BJ (cell line): ENCODE data around the gene SMS. TPM values are rescaled to one million over a fixed set of nuclear protein-coding genes. Genes with fewer than 3 reads are reported as not detected.
"Not testable (repeated sequence)": the region's sequence is repeated elsewhere in the genome, so short reads cannot be mapped to it uniquely, and the experiment has no call there.

ENCODE experiments used
- CTCF ChIA-PET: fragments of 350-600 bp; formaldehyde crosslinking; extraction: SDS; loops from one replicate; lab custom pipeline; 2021; ENCODE audit warnings: antibody characterized with exemption, inconsistent platforms; lab: Yijun Ruan, JAX
- POLR2A ChIA-PET: fragments of 300-600 bp; sonication (Branson Sonifier 250); formaldehyde crosslinking; extraction: SDS; loops from one replicate; lab custom pipeline; 2021; ENCODE audit warnings: antibody characterized with exemption; lab: Charles Lee
- DNase-seq: peaks from one replicate; pipeline ENCODE4 v3.0.0-alpha.2; 2011; ENCODE audit warnings: low read depth
- H3K27me3 ChIP-seq: 2 replicates; pipeline ENCODE4 v1.6.0; 2011; ENCODE audit warnings: low read length; ENCODE audit not compliant: control insufficient read depth, insufficient read depth
- H3K36me3 ChIP-seq: 2 replicates; pipeline ENCODE4 v1.5.1; 2011; ENCODE audit warnings: low read length; ENCODE audit not compliant: control insufficient read depth, insufficient read depth
- H3K4me3 ChIP-seq: 2 replicates; pipeline ENCODE4 v1.5.1; 2011; ENCODE audit warnings: low read depth, mild to moderate bottlenecking, control low read depth, low read length
- polyA plus RNA-seq: library from polyadenylated mRNA; depleted of rRNA; stranded (reverse); fragments of >200 nt; gene quantifications from 2 replicates; pipeline ENCODE4 v1.2.3, GENCODE V29; 2011
- TF ChIP-seq, protein P1 (sequence below): IDR thresholded peaks from 2 replicates; pipeline ENCODE4 v1.5.1; 2011; ENCODE audit warnings: low read depth, mild to moderate bottlenecking, control low read depth, inconsistent platforms, low read length, moderate library complexity; ENCODE audit not compliant: insufficient read depth

The SMS gene
- polyA plus RNA-seq, 1 experiment: 26.0 TPM

GRCh38 chrX:21948897-21949578 lies 8.5 kb downstream of the SMS start:
- POLR2A ChIA-PET: no interaction called here

DNA sequence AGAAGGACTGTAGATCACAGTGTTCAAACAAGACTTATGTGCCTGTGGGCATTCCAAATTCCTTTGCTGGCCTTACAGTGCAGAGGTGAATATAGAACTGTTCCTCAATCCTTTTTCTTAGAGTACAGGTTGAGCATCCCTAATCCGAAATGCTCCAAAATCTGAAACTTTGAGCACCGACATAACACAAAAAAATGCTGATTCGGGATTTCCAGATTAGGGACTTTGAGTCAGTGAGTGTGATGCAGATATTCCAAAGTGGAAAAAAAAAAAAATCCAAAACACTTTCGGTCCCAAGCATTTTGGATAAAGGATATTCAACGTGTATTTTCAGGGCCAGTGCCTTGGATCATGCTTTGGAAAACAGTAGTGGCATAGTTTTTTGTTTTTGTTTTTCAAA lies 9.2 kb downstream of the SMS start:
- no peak overlapping the region for H3K4me3 ChIP-seq
- ChIA-PET POLR2A (no interaction called here), CTCF (interaction anchor here (0.6 kb wide), 1 partner anchor 1331 kb away, joined by 3 read pairs; no protein-coding TSS in a partner anchor)
- TF ChIP-seq, protein P1, sequence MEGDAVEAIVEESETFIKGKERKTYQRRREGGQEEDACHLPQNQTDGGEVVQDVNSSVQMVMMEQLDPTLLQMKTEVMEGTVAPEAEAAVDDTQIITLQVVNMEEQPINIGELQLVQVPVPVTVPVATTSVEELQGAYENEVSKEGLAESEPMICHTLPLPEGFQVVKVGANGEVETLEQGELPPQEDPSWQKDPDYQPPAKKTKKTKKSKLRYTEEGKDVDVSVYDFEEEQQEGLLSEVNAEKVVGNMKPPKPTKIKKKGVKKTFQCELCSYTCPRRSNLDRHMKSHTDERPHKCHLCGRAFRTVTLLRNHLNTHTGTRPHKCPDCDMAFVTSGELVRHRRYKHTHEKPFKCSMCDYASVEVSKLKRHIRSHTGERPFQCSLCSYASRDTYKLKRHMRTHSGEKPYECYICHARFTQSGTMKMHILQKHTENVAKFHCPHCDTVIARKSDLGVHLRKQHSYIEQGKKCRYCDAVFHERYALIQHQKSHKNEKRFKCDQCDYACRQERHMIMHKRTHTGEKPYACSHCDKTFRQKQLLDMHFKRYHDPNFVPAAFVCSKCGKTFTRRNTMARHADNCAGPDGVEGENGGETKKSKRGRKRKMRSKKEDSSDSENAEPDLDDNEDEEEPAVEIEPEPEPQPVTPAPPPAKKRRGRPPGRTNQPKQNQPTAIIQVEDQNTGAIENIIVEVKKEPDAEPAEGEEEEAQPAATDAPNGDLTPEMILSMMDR: no peak
- H3K36me3 ChIP-seq: no peaks in the 10 kb centered on the region
- no peak for DNase-seq
- no peaks in the 10 kb centered on the region for H3K27me3 ChIP-seq

More at GRCh38 chrX:21948897-21949578, 8.5 kb downstream of the SMS start:
- DNase-seq: no peak
- TF ChIP-seq, protein P1: no peak
- Histone ChIP-seq H3K27me3 (no peaks in the 10 kb centered on the region), H3K36me3 (no peaks in the 10 kb centered on the region), H3K4me3 (no peak overlapping the region)
- CTCF ChIA-PET: no interaction called here

DNA sequence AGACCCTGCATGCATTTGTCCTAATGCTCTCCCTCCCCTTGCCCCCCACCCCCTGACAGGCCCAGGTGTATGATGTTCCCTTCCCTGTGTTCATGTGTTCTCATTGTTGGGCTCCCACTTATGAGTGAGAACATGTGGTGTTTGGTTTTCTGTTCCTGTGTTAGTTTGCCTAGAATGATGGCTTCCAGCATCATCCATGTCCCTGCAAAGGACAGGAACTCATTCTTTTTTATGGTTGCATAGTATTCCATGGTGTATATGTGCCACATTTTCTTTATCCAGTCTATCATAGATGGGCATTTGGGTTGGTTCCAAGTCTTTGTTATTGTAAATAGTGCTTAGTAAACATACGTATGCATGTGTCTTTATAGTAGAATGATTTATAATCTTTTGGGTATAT lies 10.0 kb downstream of the SMS start:
- CTCF ChIA-PET, DNase-seq, H3K27me3 ChIP-seq, H3K36me3 ChIP-seq, H3K4me3 ChIP-seq, POLR2A ChIA-PET: not testable (repeated sequence)

DNA sequence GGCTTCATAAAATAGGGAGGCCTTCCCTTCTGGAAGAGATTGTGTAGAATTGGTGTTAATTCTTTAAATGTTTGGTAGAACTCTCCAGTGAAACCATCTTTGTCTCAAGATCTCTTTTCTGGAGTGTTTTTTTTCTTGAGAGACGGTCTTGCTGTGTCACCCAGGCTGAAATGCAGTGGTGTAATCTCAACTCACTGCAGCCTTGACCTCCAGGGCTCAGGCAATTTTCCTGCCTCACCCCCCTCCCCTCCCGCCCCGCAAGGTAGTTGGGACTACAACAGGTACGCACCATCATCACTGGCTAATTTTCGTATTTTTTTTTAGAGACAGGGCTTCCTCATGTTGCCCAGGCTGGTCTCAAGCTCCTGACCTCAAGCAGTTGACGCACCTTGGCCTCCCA lies 12.1 kb downstream of the SMS start:
- no peak for DNase-seq
- TF ChIP-seq, protein P1: no peak
- Histone ChIP-seq H3K4me3 (no peak overlapping the region), H3K36me3 (no peaks in the 10 kb centered on the region; the same call in 1 of the 2 replicates), H3K27me3 (no peaks in the 10 kb centered on the region)
- CTCF ChIA-PET: no interaction called here
- POLR2A ChIA-PET: no interaction called here

DNA sequence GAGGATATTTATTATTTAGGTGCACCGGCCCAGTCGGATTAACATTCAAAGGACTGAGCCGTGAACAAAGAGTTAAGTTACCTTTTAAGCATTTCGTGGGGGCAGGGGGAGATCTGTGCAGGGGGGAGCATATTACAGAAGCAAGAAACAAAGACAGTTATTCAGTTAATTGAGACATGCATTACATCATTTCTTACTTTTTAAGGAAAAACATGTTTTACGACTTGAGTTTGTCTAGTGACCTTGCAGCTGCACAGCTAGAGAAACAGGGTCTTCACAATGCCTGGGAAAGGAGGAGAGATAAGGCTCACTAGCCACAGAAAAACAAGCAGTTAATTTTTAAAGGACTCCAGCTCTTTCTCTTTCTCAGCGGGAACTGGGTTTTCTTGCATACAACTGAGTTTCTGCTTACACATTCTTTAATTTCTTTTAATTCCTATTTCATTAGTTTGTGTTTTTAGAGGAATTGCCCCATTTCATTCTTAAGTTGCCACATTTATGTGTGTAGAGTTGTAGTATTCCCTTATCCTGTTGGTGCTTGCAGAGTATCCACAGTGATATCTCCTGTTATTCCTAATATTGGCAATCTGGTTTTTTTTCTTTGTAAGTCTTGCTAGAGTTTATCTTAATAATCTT lies 12.8 kb downstream of the SMS start:
- CTCF ChIA-PET, POLR2A ChIA-PET, H3K4me3 ChIP-seq, H3K27me3 ChIP-seq, H3K36me3 ChIP-seq, DNase-seq: not testable (repeated sequence)

DNA sequence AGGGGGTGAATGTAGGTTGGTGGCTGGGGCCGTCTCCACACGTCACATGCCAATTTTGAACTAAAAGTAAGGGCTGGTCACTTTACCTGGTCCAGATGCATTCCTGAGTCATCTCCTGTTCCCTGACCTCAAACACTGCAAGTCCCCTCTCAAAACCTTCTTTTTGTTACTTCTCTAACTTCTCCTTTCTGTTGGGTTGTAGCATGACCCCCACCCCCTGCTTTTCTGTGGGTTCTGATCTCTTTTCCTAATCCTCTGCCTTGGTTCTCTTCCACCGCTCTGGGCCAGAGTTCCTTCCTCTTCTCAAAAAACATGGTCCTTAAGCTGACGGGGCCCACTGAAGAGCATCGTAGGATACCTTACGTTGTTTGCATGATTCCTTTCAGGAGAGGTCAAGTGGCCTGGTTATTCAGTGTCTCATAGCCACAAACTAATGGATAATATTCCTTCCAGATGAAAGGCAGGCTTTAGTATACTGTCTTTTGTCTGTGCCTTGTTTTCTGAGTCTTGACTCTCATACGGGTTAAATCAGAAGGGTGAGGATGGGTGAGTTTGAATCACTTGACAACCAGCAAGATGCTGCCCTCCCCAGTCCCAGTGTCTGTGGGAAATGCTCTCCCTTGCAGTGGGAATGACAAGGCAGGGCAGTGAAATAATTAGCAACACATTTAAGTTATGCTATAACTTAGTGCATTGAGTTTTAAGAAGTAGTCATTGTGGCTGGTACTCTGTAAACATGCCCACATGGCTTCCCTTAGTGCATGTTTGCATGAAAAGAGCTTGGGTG lies 15.1 kb downstream of the SMS start:
- Histone ChIP-seq H3K4me3 (no peak overlapping the region), H3K27me3 (no peaks in the 10 kb centered on the region)
- TF ChIP-seq, protein P1: no peak

More for the DNA sequence above, 15.1 kb downstream of the SMS start:
- POLR2A ChIA-PET: no interaction called here
- CTCF ChIA-PET: no interaction called here
- DNase-seq: no peak
- no peaks in the 10 kb centered on the region; the same call in 1 of the 2 replicates for H3K36me3 ChIP-seq
